NT2/D1 (cell line): Measurements from ENCODE around the gene USB1.
A peak's percentile ranks its signal among the peaks of the same experiment; 100 is the strongest.

ENCODE experiments used
- DNase-seq: peaks from one replicate; pipeline ENCODE4 v3.0.0-alpha.2; 2011; ENCODE audit warnings: low read depth, low spot score
- H3K27me3 ChIP-seq: 2 replicates; pipeline ENCODE4 v1.6.0; 2011; ENCODE audit warnings: mild to moderate bottlenecking; ENCODE audit not compliant: insufficient read length, insufficient read depth
- H3K36me3 ChIP-seq: 2 replicates; pipeline ENCODE4 v1.6.1; 2011; ENCODE audit warnings: mild to moderate bottlenecking, low read length, mixed read lengths; ENCODE audit not compliant: insufficient read depth, insufficient read length
- H3K4me1 ChIP-seq: 2 replicates; pipeline ENCODE4 v1.5.1; 2011; ENCODE audit not compliant: insufficient read depth, insufficient read length
- H3K4me3 ChIP-seq: 2 replicates; pipeline ENCODE4 v1.5.1; 2011; ENCODE audit warnings: low read depth; ENCODE audit not compliant: insufficient read length
- H3K9ac ChIP-seq: 2 replicates; pipeline ENCODE4 v1.6.0; 2011; ENCODE audit warnings: low read depth; ENCODE audit not compliant: insufficient read length
- H3K9me3 ChIP-seq: 2 replicates; pipeline ENCODE4 v1.5.1; 2011; ENCODE audit warnings: mild to moderate bottlenecking, low read length; ENCODE audit not compliant: insufficient read depth
- SUZ12 ChIP-seq: IDR thresholded peaks from 2 replicates; pipeline ENCODE4 v1.6.1; 2011; ENCODE audit not compliant: insufficient read length, insufficient read depth; ENCODE audit errors: extremely low read depth
- YY1 ChIP-seq: IDR thresholded peaks from 2 replicates; pipeline ENCODE4 v1.6.1; 2011; ENCODE audit not compliant: insufficient read length, insufficient read depth
- ZNF274 ChIP-seq: IDR thresholded peaks from 2 replicates; pipeline ENCODE4 v1.6.1; 2011; ENCODE audit warnings: mild to moderate bottlenecking, low read depth, low read length

The USB1 gene

GRCh38 chr16:57991551-57992059 is 9.6 kb upstream of the USB1 start:
- H3K9ac ChIP-seq: no peak overlapping the region
- no peak for DNase-seq
- TF ChIP-seq ZNF274 (no peak), YY1 (no peak), SUZ12 (no peak)
- peaks cover 14% of the 10 kb centered on the region for H3K27me3 ChIP-seq
- no peaks in the 10 kb centered on the region for H3K9me3 ChIP-seq
- H3K36me3 ChIP-seq: peaks cover 25% of the 10 kb centered on the region
- no peak overlapping the region for H3K4me3 ChIP-seq
- H3K4me1 ChIP-seq: peaks cover 10% of the 10 kb centered on the region

- Histone ChIP-seq H3K9ac (peak overlapping the region; percentile 17), H3K9me3 (no peaks in the 10 kb centered on the region), H3K27me3 (peaks cover 9% of the 10 kb centered on the region), H3K4me3 (no peak overlapping the region), H3K36me3 (peaks cover 30% of the 10 kb centered on the region), H3K4me1 (peaks cover 10% of the 10 kb centered on the region)
- TF ChIP-seq YY1 (no peak), SUZ12 (no peak), ZNF274 (no peak)
- no peak for DNase-seq
These were observed 9.1 kb upstream of the USB1 start for GRCh38 chr16:57992084-57992483.

- no peak overlapping the region for H3K4me3 ChIP-seq
- H3K4me1 ChIP-seq: peaks cover 18% of the 10 kb centered on the region
- H3K9ac ChIP-seq: no peak overlapping the region
- TF ChIP-seq YY1 (no peak), ZNF274 (no peak), SUZ12 (no peak)
- H3K27me3 ChIP-seq: no peaks in the 10 kb centered on the region
- no peaks in the 10 kb centered on the region for H3K9me3 ChIP-seq
- H3K36me3 ChIP-seq: peaks cover 40% of the 10 kb centered on the region
- no peak for DNase-seq
These were observed 7.8 kb upstream of the USB1 start for GRCh38 chr16:57993438-57993837.

DNA sequence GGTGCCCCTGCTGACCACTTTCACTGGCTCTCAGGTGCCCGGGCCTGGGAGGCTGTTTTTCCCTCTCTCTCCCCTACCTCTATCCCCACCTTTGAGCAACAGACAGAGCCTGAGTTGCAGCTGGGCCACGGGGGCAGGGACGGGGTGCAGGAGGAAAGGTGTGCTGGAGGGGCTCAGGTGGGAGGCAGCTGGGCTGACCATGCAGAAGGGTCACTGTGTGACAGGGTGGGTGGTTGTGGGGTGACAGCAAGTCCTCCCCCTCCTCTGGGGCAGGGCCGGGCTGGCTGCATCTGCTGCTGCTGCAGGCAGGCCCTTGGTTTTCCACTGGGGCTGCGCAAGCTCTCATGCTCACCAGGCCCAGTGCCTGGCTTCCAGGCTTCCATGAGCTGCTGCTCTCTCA is 7.3 kb upstream of the USB1 start:
- TF ChIP-seq YY1 (no peak), SUZ12 (no peak), ZNF274 (no peak)
- no peak for DNase-seq
- H3K9ac ChIP-seq: no peak overlapping the region

DNA sequence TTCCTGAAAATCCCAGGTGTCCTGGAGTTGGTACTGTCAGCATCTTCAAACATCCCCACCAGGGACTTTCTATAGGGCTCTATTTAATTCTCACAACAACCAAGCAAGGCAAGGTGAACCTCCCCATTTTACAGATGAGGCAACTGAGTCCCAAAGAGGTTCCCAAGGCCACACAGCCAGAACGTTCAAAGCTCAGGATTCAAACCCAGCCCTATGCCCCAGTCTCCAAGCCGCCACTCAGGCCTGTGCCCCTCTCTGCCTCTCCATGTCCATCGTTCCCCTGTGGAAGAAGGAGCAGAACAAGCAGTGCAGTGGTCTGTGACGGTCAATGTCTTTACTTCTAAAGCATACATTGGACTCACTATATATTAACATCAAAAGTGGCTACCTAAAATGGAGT is 6.8 kb upstream of the USB1 start:
- H3K27me3 ChIP-seq: no peaks in the 10 kb centered on the region
- H3K9ac ChIP-seq: no peak overlapping the region
- H3K9me3 ChIP-seq: no peaks in the 10 kb centered on the region
- H3K4me3 ChIP-seq: no peak overlapping the region
- H3K36me3 ChIP-seq: peaks cover 40% of the 10 kb centered on the region
- no peak for DNase-seq
- no peak for TF ChIP-seq SUZ12
- no peak for TF ChIP-seq ZNF274
- TF ChIP-seq YY1: no peak
- peaks cover 26% of the 10 kb centered on the region for H3K4me1 ChIP-seq

More for the DNA sequence above, 7.3 kb upstream of the USB1 start:
- no peaks in the 10 kb centered on the region for H3K9me3 ChIP-seq
- H3K4me3 ChIP-seq: no peak overlapping the region
- peaks cover 21% of the 10 kb centered on the region for H3K4me1 ChIP-seq
- peaks cover 40% of the 10 kb centered on the region for H3K36me3 ChIP-seq
- H3K27me3 ChIP-seq: no peaks in the 10 kb centered on the region

- DNase-seq: no peak
- Histone ChIP-seq H3K4me1 (peaks cover 28% of the 10 kb centered on the region), H3K36me3 (peaks cover 40% of the 10 kb centered on the region), H3K9ac (no peak overlapping the region), H3K4me3 (no peak overlapping the region), H3K9me3 (no peaks in the 10 kb centered on the region), H3K27me3 (no peaks in the 10 kb centered on the region)
- TF ChIP-seq YY1 (no peak), ZNF274 (no peak), SUZ12 (no peak)
These were observed 6.4 kb upstream of the USB1 start for GRCh38 chr16:57994778-57995177.

- TF ChIP-seq SUZ12 (no peak), YY1 (no peak)
- Histone ChIP-seq H3K27me3 (no peaks in the 10 kb centered on the region), H3K9ac (peak overlapping the region; percentile 46), H3K4me3 (no peak overlapping the region), H3K4me1 (peaks cover 28% of the 10 kb centered on the region), H3K9me3 (no peaks in the 10 kb centered on the region), H3K36me3 (peaks cover 40% of the 10 kb centered on the region)
- no peak for DNase-seq
These were observed 5.3 kb upstream of the USB1 start for GRCh38 chr16:57995721-57996405.
